Peyer's patch (tissue), 4 donors: ENCODE data around the gene SERPINH1.

Experiments
- CTCF ChIP-seq, 6 experiments: fragments of 450-650 bp in 4 of 6; fragments of 200-600 bp in 2 of 6; sonication (generic) in 1 of 6; IDR thresholded peaks; one replicate each; pipeline ENCODE4 v1.5.1; 2017 to 2019; ENCODE audit warnings: antibody characterized with exemption in 6 of 6, mild to moderate bottlenecking in 3 of 6, moderate library complexity in 1 of 6
- POLR2A ChIP-seq, 2 donors: fragments of 450-650 bp; IDR thresholded peaks; one replicate each; pipeline ENCODE4 v1.5.1; 2017; ENCODE audit warnings: antibody characterized with exemption in 2 of 2, mild to moderate bottlenecking in 2 of 2, moderate library complexity in 2 of 2

GRCh38 chr11:75530577-75530976 is 31.5 kb upstream of the SERPINH1 start:
- TF ChIP-seq CTCF (IDR thresholded peaks at IDR 0.05) = no peak
- no peak for TF ChIP-seq POLR2A (IDR thresholded peaks at IDR 0.05)
